GM18499 (cell line): ENCODE measurements around the gene KIF13A.
"Not testable (repeated sequence)": the region's sequence is repeated elsewhere in the genome, so short reads cannot be mapped to it uniquely, and the experiment has no call there.

Source experiments
- ATAC-seq: cut with Tn5 transposase; IDR thresholded peaks from one replicate; pipeline ENCODE4 v1.9.1; 2021; ENCODE audit warnings: moderate number of reproducible peaks; ENCODE audit not compliant: insufficient read depth, unreplicated experiment

Gene KIF13A

DNA sequence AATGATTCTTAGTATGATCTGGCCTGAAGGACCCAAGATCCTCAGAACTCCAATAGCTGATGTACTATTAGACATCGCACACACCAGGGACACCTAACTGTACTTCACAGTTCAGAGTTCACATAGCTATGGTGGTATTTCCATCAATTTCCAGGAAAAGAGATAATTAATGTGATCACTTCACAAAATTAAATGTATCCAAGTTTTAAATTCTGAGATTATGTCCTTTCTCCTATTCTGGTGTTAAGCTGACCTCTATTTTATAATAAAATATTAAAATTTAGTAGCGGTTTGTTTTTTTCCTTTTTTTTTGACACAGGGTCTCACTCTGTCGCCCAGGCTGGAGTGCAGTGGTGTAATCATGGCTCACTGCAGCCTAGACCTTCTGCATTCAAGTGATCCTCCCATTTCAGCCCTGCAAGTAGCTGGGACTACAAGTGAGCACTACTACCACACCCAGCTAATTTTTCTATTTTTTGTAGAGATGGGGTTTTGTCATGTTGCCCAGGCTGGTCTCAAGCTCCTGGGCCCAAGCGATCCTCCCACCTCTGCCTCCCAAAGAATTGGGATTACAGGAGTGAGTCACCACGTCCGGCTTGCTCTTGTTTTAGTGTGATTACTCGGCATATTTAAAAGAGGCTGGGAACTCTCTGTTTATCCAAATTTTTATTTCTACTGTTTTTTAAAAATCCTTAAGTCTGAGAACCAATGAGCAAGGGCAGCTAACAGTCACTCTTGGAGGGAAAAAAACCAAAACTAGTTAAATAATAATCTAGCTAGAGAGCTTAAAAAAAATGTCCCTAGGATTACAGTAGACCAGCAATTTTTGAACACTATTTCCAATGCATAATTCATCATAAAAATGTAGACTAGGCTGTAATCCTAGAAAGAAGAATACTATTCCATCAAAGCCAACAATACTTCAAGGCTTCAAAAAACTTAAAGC is 16.0 kb downstream of the KIF13A start:
- no peak for ATAC-seq

DNA sequence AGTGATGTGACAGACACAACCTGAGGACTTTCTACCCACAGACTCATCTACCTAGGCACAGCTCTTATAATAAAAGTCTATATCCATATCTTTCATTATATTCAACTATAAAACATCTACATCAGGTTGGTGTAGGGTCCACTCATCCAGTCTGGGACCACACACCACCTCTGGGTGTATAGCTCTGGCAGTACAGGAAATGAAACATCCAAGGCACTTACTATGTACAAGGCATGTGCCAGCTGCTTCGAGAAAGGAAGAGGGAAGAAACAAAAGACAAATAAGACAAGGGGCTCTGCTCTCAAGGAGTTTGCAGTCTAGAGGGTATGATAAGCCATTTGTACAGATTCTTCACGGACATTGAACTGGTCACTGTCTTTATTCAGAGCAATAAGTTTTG is 18.6 kb downstream of the KIF13A start:
- no peak for ATAC-seq

DNA sequence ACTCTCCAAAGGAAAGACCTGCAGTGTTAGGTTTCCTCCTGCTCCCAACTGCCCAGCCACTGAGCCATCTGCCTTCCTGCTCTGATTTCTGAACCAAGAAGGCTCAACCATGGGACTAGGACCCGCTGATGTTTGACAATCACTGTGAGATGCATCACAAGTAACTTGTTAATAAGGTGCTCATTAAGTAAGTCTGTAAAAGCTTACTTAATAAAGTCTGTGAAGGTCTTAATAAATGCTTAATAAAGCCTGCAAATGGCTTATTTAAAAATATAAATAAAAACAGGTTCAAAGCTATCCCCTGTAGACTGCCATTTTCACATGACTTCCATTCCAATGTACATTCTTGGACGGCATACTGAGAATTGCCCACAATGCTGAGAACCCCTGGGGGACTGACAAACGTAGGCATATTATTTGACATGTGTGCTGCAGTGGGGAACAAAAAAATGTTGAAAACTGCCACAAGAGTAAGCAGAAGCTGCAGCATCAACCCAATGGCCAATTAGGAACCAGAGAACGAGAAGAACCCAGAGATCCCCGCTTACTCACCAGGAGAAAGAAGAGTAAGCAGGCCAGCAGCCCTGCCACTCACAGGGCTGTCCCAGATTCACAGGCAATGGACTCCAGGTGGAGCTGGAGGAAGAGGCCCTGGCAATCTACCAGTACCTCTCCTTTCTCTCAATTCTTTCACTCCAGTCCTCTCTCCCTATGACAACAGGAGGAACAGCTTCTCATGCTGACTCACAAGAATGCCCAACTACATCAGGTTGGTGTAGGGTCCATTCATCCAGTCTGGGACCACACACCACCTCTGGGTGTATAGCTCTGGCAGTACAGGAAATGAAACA is 19.5 kb downstream of the KIF13A start:
- ATAC-seq: no peak

DNA sequence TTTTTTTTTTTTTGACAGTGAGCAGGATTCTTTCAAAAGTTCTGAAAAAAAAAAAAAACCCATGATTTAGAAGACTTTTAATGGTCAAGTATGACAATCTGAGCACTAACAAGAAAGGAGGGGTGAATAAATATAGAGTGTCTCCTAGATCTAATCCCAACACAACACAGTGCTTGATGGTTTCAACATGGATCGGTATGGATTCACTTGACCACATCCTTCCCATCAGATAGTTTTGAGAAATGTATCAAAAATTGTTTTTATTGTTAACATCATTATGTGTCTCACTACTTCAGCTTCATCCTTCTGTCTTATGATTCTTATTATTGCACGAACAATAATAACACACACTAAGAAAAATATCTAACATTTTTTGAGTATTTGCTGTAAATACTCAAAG is 21.0 kb downstream of the KIF13A start:
- ATAC-seq: no peak

DNA sequence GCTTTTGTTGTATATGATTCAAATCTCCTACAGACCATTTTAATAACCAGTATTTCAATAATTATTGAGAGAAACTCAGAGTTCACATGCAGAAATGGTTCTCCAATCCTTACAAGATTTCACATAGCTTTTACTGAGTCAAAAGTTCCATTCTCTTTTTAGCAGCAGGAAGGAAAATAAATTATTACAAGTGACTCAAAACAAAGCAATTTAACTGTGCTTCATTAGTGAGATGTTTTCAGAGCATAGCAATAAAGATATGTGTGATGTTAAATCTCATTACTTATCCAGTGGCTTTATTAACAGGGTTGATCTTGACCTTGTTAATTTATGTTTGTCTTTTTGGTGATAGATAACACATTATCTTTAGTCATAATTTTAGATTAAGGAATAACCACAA is 22.0 kb downstream of the KIF13A start:
- ATAC-seq: no peak

DNA sequence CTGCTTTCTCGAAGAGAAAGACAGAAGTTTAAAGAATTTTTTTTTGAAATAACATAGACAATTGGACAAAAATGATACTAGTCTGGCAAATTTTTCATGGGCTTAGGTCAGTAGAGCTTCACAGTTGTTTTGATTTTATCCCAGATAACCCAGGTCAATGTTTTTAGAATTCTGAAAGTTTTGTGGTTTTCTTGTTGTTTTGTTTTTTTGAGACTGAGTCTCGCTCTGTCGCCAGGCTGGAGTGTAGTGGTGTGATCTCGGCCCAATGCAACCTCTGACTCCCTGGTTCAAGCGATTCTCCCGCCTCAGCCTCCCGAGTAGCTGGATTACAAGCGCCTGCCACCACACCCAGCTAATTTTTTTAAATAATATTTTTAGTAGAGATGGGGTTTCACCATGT is 22.8 kb downstream of the KIF13A start:
- ATAC-seq: no peak

DNA sequence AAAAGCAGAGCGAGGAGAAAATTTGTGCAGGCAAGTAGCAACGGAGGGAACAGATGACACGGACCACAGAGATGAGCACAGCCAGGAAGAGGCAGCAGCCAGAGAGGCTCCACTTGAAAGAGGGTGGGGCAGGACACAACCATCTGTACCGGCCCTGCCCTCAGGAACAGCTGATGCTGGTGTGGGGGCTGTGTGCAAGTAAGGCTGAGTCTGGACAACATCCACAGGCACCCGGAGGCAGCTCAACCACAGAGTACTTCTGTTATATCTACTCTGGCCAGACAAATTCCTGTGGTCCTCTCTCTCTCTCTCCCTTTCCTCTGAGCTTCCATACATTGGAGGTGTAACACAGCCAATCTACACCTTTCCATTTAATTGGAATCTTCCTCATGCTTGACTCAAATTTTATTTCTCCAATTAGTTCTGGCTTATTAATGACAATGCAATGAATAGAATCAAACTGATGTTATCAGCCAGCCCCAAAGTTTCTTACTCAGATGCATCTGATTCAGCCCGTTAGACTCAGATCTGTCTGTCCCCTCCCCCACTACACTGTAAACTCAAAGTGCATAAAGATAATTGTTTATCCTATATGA is 24.9 kb downstream of the KIF13A start:
- ATAC-seq: no peak

DNA sequence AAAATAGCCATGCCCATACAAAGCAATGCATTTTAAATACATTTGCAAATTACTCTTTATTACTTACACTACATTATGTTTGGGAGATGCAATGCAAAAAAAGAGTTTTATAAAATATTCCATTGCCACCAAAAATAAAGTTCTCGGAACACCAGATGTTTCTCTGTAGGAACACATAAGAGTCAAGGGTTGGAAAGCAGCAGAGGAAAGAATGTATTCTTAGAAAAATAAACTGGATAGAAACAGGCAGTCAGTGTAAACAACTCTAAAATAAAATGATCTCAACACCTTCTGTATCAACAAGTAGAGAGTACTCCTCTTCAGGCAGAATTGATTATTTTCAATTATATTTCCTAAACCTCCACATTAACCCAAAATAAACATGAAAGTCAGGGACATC is 28.1 kb downstream of the KIF13A start:
- ATAC-seq: no peak

DNA sequence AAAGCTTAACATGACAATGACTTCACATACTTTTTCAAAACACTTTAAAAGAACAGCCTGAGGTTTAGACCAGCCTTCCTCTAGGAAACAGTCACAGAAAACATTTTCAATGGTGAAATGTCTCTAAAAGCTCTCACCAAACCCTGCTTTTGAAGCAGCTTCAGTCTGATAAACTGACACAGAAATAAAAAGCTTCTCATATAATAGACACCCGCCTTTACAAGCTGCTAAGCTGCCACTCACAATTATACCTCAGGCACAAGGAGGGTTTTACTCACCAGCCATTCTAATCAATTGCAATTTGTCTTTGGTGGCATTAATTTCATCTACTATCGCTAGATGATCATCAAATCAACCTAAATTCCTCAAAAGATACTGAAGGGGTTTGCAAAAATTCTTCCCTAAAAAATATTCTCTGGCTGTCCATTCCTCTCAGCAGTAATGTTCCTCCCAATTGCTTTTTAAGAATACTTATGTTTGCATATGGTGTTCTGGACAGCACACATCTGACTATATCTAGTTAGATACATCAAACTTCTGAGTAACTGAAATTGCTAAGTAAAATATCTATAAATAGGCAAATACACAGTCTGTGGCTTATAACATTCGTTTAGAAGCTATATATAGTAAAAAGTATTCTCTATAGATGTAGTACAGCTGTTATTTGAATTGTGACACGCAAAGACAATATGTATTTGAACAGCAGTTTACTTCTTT is 29.4 kb downstream of the KIF13A start:
- ATAC-seq: no peak

DNA sequence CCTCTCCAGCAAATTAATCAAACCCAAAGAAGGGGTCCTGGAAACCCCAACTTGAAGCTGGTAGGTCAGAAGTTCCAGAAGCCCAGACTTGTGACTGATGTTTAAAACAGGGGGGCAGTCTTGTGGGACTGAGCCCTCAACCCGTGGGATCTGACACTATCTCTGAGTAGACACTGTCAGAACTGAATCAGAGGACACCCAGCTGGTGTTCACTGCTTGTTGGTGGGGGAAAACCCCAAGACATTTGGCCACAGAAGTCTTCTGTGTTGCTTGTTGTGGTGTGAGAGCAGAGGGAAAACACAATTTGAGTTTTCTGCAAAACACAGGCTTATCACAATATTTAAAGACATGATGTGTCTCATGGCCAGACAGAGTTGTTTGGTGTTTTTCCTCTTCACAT is 29.9 kb downstream of the KIF13A start:
- ATAC-seq: peak; percentile 65

DNA sequence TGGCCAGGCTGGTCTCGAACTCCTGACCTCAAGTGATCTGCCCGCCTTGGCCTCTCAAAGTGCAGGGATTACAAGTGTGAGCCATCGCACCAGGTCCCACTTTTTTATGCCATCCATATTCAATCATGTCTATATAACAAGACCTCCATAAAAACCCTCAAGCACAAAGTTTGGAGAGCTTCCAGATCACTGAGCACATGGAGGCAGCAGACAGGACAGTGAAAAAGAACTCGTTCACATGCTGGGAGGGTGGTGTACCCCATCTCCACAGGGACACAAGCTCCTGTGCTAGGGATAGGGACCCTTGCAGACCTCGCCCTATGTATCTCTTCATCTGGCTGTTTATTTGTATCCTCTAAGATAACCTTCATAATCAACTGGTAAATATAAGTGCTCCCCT is 30.3 kb downstream of the KIF13A start:
- no peak for ATAC-seq

DNA sequence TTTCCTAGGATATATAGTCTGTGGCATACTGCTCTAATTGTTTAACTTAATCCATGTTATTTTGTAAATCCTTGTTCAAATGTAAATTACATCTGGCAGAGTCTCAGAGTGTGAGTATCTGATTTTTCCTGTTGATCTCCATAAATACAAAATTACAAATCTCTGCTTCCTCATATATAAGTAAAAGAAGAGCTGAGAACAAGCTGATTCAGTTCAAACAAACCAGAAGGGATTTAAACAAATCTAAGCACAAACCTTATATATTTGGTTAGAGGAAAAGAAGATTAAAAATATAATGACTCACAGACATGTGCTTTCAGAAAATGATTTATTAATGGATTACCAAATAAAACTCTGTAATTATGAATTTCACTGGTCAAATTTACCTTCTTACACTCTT is 37.3 kb downstream of the KIF13A start:
- ATAC-seq: no peak

DNA sequence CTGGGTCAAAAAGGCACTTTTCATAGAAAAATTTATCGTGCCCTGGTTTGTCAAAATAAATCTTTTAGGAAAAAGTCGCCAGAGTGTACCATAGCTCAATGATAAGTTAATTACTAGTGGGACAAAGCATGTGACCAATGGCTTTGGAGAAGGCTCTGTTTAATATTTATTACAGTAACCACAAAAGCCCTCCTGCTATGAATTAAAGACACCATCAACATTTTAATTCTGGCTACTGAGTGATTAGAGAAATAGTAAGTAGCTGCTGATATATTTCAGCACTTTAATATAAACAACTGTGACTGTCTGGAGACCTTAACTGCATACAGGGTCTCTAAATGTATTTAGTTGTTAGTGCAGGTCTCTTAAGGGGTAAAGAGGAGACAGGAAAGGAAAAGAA is 38.3 kb downstream of the KIF13A start:
- ATAC-seq: no peak

DNA sequence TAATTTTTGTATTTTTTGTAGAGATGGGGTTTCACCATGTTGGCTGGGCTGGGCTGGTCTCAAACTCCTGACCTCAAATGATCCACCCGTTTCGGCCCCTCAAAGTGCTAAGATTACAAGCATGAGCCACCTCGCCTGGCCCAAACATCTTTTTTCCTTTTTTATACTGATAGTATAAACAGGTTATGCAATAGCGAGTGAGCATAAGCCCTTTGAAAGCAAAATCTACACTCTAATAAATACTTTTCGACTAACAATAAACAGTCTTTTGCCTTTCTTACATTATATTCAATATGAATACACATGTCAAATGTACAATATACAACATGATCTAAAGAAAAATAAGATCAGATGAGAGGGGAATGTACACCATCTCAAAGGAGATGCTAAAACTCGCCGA is 38.7 kb downstream of the KIF13A start:
- ATAC-seq: no peak

DNA sequence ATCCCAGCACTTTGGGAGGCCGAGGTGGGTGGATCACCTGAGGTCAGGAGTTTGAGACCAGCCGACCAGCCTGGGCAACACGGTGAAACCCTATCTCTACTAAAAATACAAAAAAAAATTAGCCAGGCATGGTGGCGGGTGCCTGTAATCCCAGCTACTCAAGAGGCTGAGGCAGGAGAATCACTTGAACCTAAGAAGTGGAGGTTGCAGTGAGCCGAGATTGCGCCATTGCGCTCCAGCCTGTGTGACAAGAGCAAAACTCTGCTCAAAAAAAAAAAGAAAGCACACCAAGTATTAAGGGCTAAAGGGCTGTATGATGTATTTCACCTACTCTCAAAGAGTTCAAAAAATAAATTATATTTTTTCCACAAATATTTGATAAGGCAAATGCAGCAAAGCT is 39.9 kb downstream of the KIF13A start:
- not testable (repeated sequence) for ATAC-seq

DNA sequence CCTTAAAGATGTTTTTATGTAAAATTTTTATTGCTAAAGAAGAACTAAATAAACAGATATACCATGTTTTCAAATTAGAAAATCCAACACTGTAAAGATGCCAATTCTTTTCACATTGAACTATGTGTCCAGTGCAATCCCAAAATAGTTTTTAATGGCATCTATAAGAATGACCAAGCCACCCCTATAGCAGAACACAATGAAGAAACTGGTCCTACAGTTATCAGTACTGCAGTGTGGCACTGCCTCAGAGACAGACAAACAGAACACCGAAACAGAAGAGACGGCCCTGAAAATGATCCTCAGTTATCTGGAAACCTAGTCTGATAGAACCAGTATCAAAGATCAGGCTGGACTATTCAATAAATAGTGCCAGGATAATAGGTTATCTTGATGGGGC is 41.9 kb downstream of the KIF13A start:
- no peak for ATAC-seq

DNA sequence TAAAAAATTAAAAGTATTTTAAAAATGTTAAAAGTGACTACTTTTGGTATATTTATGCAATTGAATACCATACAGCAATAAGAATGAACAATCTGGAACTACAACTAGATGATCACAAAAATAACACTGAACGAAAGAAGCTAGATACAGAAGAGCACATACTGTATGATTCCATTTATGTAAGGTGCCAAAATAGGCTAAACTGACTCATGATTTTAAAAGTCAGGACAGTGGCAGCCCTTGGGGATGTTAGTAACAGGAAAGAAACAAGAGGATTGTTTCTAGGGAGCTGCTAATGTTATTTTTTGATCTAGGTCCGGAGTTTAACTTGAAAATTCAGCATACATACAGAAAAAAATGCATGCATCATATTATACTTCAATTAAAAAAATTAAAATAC is 42.3 kb downstream of the KIF13A start:
- ATAC-seq: no peak

DNA sequence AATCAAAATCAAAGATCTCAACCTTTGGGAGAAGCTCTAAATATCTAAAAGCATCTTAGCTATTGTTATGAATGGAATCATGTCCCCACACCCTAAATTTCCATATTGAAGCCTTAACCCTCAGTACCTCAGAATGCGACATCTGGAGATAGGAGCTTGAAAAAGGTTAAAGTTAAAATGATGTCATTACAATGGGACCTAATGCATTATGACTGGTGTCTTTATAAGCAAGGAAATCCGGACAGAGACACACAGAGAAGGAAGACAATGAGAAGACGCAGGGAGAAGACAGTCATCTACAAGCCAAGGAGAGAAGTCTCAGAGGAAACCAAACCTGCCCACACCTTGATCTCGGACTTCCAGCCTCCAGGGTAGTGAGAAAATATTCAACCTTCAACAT is 46.1 kb downstream of the KIF13A start:
- ATAC-seq: no peak

DNA sequence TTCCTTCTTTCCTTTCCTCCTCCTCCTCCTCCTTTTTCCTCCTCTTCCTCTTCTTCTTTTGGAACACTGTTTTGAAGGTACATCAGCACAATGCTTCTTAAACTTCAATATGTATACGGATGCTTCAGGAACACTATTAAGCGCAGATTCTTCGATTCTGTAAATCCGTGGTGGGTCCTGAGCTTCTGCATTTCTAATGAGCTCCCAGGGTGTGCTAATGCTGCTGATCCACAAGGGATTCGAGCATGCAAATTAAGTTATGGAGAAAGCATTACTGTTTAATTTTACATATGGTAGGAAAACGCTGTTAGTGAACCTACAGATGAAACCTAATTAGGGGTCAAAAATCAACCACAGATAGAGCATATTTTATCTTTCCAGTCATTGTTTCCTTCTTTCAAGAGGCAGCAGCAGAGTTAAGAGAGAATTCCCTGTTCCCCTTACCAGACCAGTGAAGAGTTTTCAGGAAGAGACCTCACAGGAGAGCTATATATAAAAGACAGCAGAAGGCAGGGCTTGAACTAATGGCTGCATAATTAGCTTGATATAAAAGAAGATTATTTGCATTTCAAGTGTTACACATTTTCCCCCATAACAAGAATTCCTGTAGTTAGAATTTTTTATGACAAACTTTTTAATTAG is 47.2 kb downstream of the KIF13A start:
- ATAC-seq: no peak

DNA sequence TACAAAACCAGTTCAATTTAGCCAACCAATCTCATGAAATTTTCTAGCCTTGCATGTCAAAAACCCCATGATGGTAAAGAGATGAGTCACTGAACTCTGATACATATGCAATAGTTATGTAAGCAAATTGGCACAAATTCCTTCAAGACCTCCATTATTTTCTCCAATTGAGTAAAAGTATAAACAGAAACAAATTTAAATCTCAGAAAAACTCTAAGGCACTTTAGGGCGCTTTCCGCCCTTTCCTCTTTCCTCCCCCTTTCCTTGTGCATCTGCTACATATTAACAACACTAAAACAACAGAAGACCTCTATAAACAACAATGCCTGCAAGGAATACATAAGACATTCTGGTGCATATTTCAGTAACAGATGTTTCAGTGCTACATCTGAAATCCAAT is 48.5 kb downstream of the KIF13A start:
- ATAC-seq: no peak
